Measurements from ENCODE around the gene BLNK. TPM values are rescaled to one million over a fixed set of nuclear protein-coding genes. Genes with fewer than 3 reads are reported as not detected.

BLNK gene
- not detected in 2 replicates for total RNA-seq

DNA sequence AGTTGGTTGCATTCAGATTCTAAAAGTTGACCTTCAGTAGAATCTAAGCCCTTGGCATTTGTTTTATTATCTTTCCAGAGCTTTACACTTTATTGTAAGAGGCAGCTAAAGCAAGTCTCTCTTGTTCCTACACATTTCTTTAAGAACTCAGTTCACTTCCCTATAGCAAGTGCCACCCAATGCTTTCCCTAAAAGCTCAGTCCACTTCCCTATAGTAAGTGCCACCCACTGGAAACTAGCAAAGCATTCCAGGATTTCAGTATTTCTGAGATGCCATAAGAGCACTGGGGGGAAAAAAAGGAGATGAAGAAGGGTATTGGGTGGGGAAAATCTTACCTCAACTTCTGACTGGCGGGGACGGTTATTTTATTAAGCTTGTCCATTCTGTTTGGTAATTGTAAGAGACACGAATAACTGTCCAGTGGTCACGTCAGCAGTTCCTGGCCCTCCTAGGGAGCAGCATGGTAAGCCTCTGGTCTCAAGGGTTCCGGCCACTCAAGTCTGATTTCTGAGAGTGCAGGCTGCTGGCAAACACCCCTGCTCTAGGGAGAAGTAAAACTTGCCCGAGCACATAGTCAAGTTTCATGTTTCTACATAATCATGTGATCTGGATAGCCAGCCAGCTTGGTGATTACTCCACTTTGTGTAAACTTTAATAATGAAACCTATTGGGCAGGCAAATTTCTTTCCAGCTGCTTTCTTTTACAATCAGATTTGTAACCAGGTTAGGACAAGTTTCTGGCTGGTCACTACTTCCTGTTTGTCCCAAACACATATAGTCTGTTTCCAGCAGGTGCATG is at the start of gene BLNK:
BLNK (minus strand) TSS at position 554 of the 800 bp plus-strand sequence; CDS start at position 383, 171 bp downstream.

DNA sequence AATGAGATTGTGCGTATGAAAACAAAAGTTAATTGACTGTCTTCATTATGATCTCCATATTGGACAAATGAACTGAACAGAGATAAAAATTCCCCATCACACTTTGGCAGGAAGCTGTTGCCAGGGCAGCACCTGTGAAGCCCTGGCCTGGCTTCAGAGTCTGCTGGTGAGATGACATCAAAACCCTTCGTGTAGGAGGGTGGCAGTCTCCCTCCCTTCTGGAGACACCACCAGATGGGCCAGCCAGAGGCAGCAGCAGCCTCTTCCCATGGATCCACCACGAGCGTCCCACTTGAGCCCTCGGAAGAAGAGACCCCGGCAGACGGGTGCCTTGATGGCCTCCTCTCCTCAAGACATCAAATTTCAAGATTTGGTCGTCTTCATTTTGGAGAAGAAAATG is 32.9 kb upstream of the BLNK start, which contains the start of gene DNTT:
DNTT (plus strand) TSS at position 205 of the 400 bp plus-strand sequence; CDS start at position 269, 64 bp downstream.

Other genes with a start within 250 kb of the BLNK start
- gene CCNJ, start 228.0 kb downstream of the BLNK start, total RNA-seq = 6.6 and 11.6 TPM in 2 replicates
- 10.3 and 16.2 TPM in 2 replicates for gene ZNF518A, start 141.3 kb downstream of the BLNK start, total RNA-seq
- gene DNTT, start 32.9 kb upstream of the BLNK start, total RNA-seq = not detected in 2 replicates
- not detected in 2 replicates for gene OPALIN, start 87.4 kb upstream of the BLNK start, total RNA-seq
- gene TLL2, start 242.4 kb upstream of the BLNK start, total RNA-seq = not detected in 2 replicates